T1000 (cell line): ENCODE measurements around the gene GFM2.
"Not testable (repeated sequence)": the region's sequence is repeated elsewhere in the genome, so short reads cannot be mapped to it uniquely, and the experiment has no call there.

Experiments
- DNase-seq: peaks from one replicate; lab custom pipeline; 2025; ENCODE audit warnings: mixed read lengths; lab: John Stamatoyannopoulos, UW

GFM2 gene

GRCh38 chr5:74766849-74767578 lies at the start of gene GFM2, which contains the start of gene NSA2:
Gene GFM2, minus strand, starts transcription at chr5:74767117. Its CDS starts 3,375 bp downstream, at chr5:74763742.
Gene NSA2, plus strand, starts transcription at chr5:74767249. Its CDS starts 112 bp downstream, at chr5:74767361.
- DNase-seq, result peak; percentile 85

GRCh38 chr5:74810915-74811314 lies 44.0 kb upstream of the GFM2 start:
- DNase-seq, result no peak

GRCh38 chr5:74801941-74802340 lies 35.0 kb upstream of the GFM2 start:
- no peak for DNase-seq

- DNase-seq, result no peak
These were observed 34.3 kb upstream of the GFM2 start for GRCh38 chr5:74801197-74801596.

GRCh38 chr5:74798977-74799911 lies 32.3 kb upstream of the GFM2 start:
- DNase-seq, result peak; percentile 8

- DNase-seq, result not testable (repeated sequence)
These were observed 24.8 kb upstream of the GFM2 start for GRCh38 chr5:74791669-74792068.

GRCh38 chr5:74787424-74787823 lies 20.5 kb upstream of the GFM2 start:
- no peak for DNase-seq

- no peak for DNase-seq
These were observed 19.9 kb upstream of the GFM2 start for GRCh38 chr5:74786851-74787250.

- DNase-seq, result no peak
These were observed 11.7 kb upstream of the GFM2 start for GRCh38 chr5:74778609-74779008.

- DNase-seq, result no peak
These were observed 5.4 kb upstream of the GFM2 start for GRCh38 chr5:74772359-74772758.

- DNase-seq, result no peak
These were observed 629 bp upstream of the GFM2 start for GRCh38 chr5:74767579-74767913.

- DNase-seq, result no peak
These were observed 484 bp downstream of the GFM2 start for GRCh38 chr5:74766418-74766848.

- no peak for DNase-seq
These were observed 988 bp downstream of the GFM2 start for GRCh38 chr5:74765929-74766328.

- DNase-seq, result no peak
These were observed 1.7 kb downstream of the GFM2 start for GRCh38 chr5:74765201-74765600.

- DNase-seq, result no peak
These were observed 3.4 kb downstream of the GFM2 start for GRCh38 chr5:74763504-74763903.

GRCh38 chr5:74762599-74762998 lies 4.3 kb downstream of the GFM2 start:
- DNase-seq, result peak; percentile 55

- no peak for DNase-seq
These were observed 5.7 kb downstream of the GFM2 start for GRCh38 chr5:74761241-74761640.

- not testable (repeated sequence) for DNase-seq
These were observed 18.2 kb downstream of the GFM2 start for GRCh38 chr5:74748742-74749141.

- no peak for DNase-seq
These were observed 28.5 kb downstream of the GFM2 start for GRCh38 chr5:74738406-74738805.

GRCh38 chr5:74736759-74737158 lies 30.2 kb downstream of the GFM2 start:
- DNase-seq, result no peak

- DNase-seq, result no peak
These were observed 41.6 kb downstream of the GFM2 start for GRCh38 chr5:74725331-74725730.

GRCh38 chr5:74722271-74722670 lies 44.6 kb downstream of the GFM2 start:
- DNase-seq, result no peak

- DNase-seq, result no peak
These were observed 49.3 kb downstream of the GFM2 start for GRCh38 chr5:74717596-74717995.
